Measurements from ENCODE around the gene DOCK2.

GRCh38 chr5:169653091-169653490, 16.0 kb downstream of the DOCK2 start:
- TF ChIP-seq TCF7L2 (IDR thresholded peaks at IDR 0.05; ENCODE audit: low read depth, low read length), result no peak
- TF ChIP-seq CTCF (IDR thresholded peaks at IDR 0.05), result no peak
